GM20431 (cell line): Measurements from ENCODE around the gene DNAJC4.

Source experiments
- in situ Hi-C: fragments of 300-500 bp; cut with MseI, MboI; formaldehyde crosslinking; loops from one replicate; pipeline ENCODE4 v1.15.0; 2020; ENCODE audit warnings: low sequenced_read_pairs; ENCODE audit not compliant: unreplicated experiment

The DNAJC4 gene

DNA sequence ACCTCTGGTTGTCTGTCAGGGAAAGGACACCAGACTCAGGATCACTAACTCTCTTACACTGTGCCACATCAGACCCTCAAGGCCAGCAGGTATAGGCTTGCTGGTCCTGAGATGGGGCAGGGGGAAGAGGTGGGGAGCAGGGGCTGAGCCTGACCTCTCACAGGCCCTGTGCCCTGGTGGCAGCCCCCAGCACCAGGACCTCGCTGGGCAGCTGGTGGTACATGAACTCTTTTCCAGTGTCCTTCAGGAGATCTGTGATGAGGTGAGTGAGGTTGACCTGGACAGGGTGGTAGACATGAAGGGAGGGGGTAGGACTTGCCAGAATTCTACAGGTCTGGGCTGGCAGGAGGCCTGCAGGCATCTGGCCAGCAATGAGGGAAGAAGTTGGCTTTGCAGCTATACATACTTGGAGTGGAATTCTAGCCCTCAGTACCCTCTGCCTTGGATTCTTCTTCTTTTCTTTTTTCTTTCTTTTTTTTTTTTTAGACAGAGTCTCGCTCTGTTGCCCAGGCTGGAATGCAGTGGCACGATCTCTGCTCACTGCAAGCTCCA is 2.9 kb upstream of the DNAJC4 start:
- in situ Hi-C loops, result no loop called here

DNA sequence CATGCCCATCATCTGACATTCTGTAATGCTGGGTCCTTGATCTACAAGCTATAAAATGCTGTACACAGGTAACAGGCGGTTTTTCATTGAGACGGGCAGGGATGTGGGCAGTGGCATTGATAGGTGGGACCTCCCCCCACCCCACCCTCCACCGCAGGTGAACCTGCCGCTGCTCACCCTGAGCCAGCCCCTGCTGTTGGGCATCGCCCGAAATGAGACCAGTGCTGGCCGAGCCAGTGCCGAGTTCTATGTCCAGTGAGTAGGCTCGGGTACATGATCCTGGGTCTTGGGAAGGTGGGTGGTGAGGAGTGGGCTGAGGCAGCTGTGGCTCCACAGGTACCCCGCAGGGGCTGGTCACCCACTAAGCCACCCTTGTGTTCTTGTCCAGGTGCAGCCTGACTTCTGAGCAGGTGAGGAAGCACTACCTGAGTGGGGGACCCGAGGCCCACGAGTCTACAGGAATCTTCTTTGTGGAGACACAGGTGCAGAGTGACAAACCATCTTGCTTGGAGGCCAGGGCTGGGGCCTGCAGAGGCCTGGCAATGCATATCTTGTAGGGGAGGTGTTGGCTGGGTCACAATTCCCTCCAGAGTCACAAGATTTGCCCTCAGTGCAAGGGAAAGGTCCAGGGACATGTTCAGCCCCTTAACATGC is 1.1 kb upstream of the DNAJC4 start:
- in situ Hi-C loops, result no loop called here

DNA sequence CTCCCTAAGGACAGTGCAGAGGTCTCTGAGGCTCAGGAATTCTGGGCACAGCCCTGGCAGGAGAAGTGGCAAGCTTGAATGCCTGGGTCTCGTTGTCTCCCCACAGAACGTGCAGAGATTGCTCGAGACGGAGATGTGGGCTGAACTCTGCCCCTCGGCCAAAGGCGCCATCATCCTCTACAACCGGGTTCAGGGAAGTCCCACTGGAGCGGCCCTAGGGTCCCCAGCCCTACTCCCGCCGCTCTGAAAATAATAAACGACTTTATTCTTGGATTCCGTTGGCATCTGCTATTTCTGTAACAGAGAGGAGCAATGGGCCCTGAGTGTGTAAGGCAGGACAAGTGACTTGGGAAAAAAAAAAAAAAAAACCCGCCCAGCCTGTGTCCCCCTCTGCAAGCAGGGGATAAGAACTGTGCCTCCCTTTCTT is 591 bp upstream of the DNAJC4 start:
- in situ Hi-C loops, result no loop called here

DNA sequence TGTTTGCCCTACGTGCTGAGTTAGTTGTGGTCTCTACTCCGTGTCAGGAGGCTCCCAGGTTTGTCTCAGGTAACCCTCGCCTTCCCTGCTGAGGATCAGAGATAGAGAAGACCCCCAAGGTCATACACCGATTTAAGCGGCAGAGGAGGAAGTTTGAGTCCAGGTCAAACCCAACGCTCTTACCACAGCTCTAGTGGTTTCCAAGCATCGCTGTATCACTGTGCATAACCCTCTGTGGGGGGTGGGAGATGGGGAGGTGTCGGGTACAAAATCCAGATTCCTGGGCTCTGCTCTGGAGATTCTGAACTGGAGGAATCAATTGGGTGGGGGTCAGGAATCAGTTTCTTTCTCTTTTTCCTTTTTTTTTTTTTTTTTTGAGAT is 627 bp downstream of the DNAJC4 start:
- in situ Hi-C loops, result no loop called here

DNA sequence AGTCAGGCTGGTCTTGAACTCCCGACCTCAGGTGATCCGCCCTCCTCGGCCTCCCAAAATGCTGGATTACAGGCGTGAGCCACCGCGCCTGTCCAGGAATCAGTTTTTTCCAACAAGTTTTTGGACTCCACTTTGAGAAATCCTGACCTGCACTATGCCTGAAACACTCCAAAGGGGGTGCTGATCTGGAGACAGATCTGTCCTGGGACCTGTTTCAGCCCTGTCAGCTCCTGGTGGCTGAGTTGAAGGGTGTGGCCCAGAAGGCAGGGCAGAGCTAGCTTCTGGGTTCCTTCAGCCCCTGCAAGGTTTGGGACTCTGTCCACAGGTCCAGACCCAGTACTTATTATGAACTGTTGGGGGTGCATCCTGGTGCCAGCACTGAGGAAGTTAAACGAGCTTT is 1.2 kb downstream of the DNAJC4 start:
- in situ Hi-C loops, result no loop called here

DNA sequence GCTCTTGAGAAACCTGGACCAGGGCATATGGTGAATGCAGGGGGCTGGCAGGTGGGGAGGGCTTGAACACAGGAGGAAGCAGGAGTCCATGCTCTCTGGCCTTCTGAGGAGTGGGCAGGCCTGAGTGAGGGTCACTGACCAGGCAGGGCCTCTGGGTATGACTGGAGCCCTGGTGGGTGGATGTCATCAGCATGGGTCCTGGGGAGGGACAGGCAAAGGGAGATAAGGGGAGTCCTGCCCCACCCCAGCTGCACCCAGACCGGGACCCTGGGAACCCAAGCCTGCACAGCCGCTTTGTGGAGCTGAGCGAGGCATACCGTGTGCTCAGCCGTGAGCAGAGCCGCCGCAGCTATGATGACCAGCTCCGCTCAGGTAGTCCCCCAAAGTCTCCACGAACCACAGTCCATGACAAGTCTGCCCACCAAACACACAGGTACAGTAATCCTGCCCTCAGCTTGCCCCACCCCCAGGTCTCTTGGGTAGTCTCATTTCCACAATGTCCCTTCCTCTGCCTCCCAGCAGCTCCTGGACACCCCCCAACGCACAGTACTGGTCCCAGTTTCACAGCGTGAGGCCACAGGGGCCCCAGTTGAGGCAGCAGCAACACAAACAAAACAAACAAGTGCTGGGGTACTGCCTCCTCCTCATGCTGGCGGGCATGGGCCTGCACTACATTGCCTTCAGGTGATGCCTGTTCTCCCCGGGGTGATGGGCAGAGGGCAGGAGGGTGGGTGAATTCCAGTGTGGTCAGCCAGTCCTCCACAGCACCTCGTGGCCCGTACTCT is 2.0 kb downstream of the DNAJC4 start:
- in situ Hi-C loops, result no loop called here

DNA sequence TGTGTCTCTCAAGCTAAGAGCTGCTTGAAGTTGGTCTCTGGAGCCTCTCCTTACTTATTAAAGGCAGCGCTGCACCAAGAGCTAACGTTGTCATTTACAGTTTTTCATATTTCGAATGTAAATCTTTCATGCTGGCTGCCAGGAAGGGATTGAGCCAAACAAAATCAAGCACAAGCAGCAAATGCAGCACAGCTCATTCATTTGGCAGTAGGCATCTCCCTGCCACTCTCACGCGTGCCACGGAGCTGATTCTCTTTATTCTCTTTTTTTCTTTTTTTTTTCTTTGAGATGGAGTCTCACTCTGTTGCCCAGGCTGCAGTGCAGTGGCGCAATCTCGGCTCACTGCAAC is 2.6 kb downstream of the DNAJC4 start:
- in situ Hi-C loops, result no loop called here

DNA sequence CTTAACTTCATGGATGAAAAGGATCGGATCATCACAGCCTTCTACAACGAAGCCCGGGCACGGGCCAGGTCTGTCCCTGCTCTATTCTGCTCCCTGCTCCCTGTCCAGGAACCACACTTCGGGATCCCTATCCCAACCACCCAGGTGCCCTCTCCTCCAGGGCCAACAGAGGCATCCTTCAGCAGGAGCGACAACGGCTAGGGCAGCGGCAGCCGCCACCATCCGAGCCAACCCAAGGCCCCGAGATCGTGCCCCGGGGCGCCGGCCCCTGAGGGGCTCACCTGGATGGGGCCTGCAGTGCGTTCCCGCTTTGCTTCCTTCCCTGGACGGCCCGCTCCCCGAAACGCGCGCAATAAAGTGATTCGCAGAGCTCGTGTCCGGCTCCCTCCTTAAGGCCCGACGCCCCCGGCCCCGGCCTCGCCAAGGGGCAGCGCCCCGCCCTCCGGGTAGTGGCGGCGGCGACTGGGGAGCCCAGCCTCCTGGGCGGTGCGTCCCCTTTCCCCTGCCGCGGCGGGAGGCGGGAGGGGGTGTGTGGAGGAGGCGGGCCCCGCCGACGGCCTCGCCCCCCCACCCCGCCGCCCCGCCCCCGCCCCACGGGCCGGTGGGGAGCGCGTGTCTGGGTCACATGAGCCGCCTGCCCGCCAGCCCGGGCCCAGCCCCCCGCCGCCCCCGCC is 3.7 kb downstream of the DNAJC4 start, which contains the start of gene VEGFB:
VEGFB (plus strand) TSS at position 672 of the 674 bp plus-strand sequence. CDS start 250 bp downstream, outside the sequence.
- in situ Hi-C loops, result no loop called here

DNA sequence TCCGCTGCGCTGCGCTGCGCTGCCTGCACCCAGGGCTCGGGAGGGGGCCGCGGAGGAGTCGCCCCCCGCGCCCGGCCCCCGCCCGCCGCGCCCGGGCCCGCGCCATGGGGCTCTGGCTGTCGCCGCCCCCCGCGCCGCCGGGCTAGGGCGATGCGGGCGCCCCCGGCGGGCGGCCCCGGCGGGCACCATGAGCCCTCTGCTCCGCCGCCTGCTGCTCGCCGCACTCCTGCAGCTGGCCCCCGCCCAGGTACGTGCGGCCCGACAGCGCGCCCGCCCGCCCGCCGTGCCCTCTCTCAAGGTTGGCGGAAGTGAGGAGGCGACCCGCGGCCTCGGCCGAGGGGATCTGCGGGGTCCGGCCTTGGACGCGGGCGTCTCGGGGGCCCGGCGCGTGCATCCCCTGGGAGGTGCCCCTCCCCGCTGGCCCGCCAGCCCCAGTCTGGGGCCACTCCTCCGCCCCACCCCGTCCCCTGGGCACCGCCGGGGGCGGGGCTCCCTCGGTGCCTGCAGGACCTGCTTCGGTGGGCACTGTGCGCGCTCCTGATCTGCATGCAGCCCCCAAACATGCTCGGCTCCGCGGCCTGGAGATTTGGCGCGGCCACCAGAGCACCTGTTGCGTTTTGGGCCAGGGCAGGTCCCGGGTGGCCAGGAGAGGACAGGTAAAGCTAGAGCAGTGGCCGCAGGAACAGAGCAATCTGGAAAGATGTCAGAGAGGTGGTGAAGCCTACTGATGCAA is 4.5 kb downstream of the DNAJC4 start:
- in situ Hi-C loops, result no loop called here

DNA sequence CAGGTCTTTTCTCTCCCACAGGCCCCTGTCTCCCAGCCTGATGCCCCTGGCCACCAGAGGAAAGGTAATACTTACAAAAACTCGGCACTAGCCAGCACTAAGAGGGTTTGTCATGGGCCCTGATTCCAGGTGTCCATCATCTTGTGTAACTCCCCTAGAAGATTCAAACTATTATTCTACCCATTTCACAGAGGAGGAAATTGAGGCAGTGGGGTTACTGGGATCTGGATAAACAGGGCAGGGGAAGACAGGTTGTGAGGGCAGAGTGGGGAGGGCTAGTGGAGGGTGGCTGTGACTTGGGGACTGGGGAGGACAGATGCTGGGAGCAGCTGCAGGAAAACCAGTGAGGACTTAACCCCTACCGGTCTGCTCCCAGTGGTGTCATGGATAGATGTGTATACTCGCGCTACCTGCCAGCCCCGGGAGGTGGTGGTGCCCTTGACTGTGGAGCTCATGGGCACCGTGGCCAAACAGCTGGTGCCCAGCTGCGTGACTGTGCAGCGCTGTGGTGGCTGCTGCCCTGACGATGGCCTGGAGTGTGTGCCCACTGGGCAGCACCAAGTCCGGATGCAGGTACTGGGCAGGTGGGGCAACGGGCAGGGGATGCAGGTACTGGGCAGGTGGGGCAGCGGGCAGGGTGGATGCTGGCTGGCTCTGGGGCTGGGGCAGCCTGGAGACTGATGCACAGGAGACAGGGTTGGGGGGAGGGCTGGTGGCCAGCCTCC is 5.3 kb downstream of the DNAJC4 start:
- in situ Hi-C loops, result no loop called here

DNA sequence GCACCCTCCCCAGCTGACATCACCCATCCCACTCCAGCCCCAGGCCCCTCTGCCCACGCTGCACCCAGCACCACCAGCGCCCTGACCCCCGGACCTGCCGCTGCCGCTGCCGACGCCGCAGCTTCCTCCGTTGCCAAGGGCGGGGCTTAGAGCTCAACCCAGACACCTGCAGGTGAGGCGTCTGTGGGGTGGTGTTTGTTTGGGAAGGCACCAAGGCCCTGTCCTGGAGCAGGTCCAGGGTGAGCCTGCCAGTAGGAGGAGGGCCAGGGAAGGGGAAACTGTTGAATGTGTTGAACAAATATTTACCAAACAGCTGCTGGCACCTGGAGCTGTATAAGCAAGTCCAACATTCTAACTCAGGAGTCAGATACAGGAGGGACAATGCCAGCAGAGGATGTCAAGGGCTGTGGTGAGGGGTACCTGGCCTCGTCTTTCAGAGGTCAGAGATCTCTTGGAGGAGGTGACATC is 7.2 kb downstream of the DNAJC4 start:
- in situ Hi-C loops, result no loop called here

DNA sequence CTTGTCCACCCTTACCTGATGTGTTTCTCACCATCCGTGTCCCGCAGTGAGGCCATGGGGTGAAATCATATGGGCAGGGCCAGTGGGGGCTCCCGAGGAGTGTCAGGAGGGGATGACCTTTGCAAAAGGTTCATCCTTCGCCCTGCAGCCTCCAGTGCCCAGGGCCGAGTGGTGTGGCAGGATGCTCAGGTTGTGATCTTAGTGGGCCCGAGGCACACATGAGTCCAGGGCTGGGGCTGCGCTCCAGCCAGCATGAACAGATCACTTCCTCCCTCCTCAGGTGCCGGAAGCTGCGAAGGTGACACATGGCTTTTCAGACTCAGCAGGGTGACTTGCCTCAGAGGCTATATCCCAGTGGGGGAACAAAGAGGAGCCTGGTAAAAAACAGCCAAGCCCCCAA is 7.7 kb downstream of the DNAJC4 start:
- in situ Hi-C loops, result no loop called here

DNA sequence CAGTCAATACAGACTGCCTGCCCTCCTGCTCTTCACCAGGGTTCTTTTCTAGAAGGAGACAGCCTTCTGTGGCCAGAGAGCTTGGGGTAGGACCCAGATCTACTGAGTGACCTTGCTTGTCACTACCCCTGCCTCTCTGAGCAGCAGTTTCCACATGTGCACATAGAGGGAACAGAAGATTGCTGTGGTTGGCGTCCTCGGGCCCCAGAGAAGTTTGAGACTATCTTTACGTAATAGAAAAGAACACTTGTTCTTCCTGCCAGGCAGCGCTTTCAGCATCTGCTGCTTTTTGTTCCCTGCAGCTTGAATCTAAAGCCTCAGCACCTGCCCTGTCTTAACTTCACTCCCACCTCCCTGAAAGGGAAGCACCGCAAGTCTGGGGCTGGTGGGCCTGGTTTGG is 8.7 kb downstream of the DNAJC4 start:
- in situ Hi-C loops, result no loop called here

DNA sequence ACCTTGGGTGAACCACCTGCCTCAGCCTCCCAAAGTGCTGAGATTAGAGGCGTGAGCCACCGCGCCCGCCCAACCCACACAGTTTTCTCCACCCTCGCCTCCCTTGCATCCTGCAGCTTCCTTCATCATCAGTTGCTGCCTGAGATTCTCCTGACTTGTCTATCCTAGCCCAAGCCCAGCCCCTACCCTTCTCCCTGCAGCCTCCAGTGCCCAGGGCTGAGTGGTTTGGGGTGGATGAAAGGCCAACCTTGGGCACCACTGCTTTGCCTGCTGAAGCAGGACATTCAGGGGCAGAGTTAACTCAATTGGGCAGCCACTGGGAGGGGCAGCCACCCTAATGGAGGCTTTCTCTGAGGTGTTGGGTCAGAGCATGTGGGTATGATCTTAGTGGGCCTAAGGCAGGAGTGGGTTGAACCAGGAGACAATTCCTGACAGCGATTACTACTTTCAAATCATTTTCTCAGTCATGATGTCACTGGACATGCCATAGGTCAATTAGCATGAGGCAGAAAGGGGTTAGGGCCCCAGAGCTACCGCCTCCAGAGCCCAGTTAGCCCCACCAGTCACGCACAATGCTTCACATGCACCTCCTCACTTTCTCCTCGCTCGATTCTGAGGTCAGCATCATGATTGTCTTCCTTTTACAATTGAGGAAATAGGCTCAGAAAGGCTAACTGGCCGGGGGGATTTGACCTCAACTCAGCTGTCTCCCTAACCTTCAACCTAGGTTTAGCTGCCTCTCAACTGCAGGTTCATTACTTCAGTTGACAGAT is 9.5 kb downstream of the DNAJC4 start:
- in situ Hi-C loops, result no loop called here

DNA sequence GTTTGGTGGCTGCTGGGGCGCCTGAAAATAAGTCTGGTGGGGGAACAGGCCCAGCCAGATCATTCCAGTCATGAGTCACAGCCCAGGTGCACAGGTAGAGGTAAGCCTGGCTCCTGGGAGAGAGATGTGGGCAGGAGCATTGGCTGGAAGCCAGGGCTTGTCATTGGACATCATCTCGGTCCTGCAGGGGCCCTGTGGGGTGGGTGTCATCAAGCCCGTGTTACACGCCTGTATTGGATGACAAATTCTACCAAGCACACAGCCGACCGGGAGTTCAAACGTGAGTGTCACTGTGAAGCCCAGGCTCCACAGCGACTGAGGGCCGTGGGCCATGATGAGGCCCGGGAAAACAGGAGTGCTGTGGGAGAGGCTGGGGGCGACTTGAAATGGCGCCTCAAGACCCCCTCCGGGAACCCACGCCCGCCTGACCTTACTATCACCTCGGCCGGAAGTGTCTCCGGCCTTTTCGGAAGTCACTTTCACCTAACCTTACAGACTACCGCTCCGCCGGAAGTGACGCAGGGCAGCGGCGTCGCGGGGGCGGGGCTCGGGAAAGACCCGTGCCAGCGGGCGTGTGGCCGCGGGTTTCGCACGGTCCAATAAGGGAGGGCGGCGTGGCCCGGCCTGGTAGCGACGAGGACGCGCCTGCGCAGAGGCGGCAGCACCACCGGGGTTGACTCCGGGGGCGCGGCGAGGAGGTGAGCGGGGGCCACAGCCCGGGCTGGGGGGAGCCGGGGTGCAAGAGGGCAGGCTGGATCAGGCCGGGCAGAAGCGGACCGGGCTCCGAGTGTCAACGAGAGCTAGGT is 10.3 kb downstream of the DNAJC4 start, which contains the start of gene FKBP2:
FKBP2 (plus strand) TSS at position 661 of the 806 bp plus-strand sequence. CDS start 1,293 bp downstream, outside the sequence.
- in situ Hi-C loops, result no loop called here

DNA sequence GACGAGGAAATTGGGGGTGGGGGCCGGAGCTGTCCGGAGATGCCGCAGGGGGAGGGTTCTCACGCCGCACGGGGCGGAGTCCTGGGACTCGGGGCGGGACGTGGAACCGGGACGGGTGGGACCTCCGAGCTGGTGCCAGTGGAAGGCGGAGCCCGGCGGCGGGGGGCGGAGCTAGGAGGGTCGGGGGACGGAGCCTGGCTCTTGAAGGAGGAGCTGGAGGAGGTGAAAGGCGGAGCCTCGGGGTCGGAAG is 10.8 kb downstream of the DNAJC4 start:
- in situ Hi-C loops, result no loop called here

DNA sequence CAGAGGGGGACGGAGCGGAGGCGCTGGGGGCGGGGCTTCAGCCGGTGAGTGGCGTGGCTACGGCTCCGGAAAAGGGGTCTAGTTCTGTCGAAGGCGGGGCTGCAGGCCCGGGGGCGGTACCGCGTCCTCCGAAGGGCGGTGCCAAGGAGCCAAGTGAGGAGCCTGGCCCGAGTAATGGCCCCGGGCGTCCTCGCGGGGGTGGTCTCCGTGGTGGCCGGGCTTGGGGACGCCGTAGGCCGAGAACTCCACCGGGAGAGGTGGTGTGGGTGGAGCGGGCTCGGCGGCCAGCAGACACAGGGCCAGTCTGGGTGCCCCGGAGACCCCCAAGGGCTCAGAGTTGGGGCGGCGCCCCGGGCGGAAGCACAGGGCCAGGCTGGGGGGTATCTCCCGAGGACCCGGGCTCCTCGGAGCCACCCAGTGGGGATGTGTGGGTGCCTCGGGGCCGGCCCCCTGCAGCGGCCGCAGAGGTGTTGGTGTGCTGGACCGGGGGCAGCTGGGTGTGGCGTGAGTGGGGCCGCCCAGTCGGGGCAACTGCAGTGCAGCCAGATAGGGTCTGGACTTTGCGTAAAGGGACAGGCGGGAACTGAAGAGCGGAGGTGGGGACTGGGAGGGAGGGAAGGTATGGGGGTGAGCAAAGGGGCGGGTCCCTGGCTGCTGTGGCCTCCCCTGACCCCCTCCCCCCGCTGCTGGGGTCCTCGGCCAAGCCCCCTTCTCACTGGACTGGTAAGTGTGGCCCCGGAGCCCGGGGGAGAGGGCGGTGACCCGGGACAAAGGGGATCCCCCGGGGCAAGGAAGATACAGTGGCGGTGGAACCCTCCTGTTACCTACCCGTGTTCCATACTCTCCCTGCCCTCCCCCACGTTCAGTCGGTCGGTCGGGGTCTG is 11.4 kb downstream of the DNAJC4 start:
- in situ Hi-C loops, result no loop called here
